GM12891 (cell line): Measurements from ENCODE around the gene AMY2A.
"Not testable (repeated sequence)": the region's sequence is repeated elsewhere in the genome, so short reads cannot be mapped to it uniquely, and the experiment has no call there.

Experiments
- POLR2A ChIP-seq: IDR thresholded peaks from 2 replicates; pipeline ENCODE4 v1.6.1; 2011; ENCODE audit warnings: low read depth, low read length, control low read depth
- POLR2AphosphoS5 ChIP-seq: IDR thresholded peaks from 2 replicates; pipeline ENCODE4 v1.6.1; 2011; ENCODE audit warnings: low read depth, low read length, control low read depth
- POU2F2 ChIP-seq: IDR thresholded peaks from 2 replicates; pipeline ENCODE4 v1.6.1; 2011; ENCODE audit warnings: low read depth, mild to moderate bottlenecking, control low read depth, low read length, moderate library complexity
- SPI1 ChIP-seq: IDR thresholded peaks from 2 replicates; pipeline ENCODE4 v1.6.1; 2011; ENCODE audit warnings: low read depth, low read length, control low read depth
- TAF1 ChIP-seq: IDR thresholded peaks from 2 replicates; pipeline ENCODE4 v1.6.1; 2011; ENCODE audit warnings: low read depth, low read length, control low read depth

- not testable (repeated sequence) for TF ChIP-seq POLR2A, POLR2AphosphoS5, TAF1, SPI1, POU2F2
These were observed 26.7 kb downstream of the AMY2A start for GRCh38 chr1:103643908-103644307.
